ENCODE measurements around the gene KCTD10. TPM values are rescaled to one million over a fixed set of nuclear protein-coding genes. Genes with fewer than 3 reads are reported as not detected.

The KCTD10 gene
- total RNA-seq, 2 experiments from 2014 or later: 37.4 to 38.2 TPM

DNA sequence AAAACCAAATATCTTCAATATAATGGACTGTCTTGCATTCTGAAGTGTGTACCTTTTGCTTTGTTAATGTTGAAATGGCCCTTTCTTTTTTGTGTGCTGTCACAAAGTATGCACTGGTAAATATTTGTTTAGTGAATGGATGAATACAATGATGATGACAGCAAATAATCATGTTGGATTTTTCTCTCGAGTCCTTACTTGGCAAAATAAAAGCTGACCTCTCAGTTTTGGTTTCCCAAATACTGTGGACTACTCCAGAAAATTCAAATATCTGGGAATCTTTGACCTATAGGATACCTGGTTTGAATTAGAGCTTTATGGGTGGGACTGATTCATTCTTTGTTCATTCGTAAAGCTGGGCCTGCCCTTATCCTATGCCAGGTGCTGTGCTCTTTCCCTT, 5.8 kb upstream of the KCTD10 start:
- peaks cover 6% of the 10 kb centered on the region for H3K36me3 Mint-ChIP-seq (ENCODE audit: low read depth)
- no peak for ATAC-seq

DNA sequence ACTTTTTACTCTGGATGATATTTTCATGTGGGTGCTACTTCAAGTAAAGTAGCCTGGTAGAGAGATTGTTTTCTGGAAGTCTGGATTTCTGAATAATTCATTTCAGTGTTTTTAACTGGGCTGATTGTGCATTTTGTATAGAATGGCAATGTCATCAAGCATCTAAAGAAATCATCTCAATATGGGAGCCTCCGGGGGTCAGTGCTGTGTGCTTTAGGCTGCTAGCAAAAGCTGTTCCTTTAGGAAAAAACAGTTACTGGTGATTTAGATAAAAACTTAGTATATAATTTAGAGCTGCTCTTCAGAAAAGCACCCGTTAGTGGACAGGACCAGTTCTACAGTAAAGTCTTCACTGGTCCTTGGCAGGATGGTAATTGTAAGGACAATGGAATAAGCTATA, 5.4 kb upstream of the KCTD10 start:
- Mint-ChIP-seq H3K4me1 (ENCODE audit: low read depth) (peaks cover 13% of the 10 kb centered on the region), H3K9me3 (no peaks in the 10 kb centered on the region), H3K4me3 (no peak overlapping the region), H3K36me3 (ENCODE audit: low read depth) (peaks cover 4% of the 10 kb centered on the region), H3K27ac (no peak overlapping the region), H3K27me3 (no peaks in the 10 kb centered on the region)
- ATAC-seq: no peak
- POLR2A ChIA-PET: no interaction called here
- CTCF ChIA-PET: interaction anchor here (1.0 to 1.3 kb wide), 2 partner anchors 8 to 50 kb away, joined by 3 to 4 read pairs; no protein-coding TSS in a partner anchor
- DNase-seq: no peak
- intact Hi-C loops (cut with micrococcal nuclease): no loop called here
- TF ChIP-seq, protein P1, sequence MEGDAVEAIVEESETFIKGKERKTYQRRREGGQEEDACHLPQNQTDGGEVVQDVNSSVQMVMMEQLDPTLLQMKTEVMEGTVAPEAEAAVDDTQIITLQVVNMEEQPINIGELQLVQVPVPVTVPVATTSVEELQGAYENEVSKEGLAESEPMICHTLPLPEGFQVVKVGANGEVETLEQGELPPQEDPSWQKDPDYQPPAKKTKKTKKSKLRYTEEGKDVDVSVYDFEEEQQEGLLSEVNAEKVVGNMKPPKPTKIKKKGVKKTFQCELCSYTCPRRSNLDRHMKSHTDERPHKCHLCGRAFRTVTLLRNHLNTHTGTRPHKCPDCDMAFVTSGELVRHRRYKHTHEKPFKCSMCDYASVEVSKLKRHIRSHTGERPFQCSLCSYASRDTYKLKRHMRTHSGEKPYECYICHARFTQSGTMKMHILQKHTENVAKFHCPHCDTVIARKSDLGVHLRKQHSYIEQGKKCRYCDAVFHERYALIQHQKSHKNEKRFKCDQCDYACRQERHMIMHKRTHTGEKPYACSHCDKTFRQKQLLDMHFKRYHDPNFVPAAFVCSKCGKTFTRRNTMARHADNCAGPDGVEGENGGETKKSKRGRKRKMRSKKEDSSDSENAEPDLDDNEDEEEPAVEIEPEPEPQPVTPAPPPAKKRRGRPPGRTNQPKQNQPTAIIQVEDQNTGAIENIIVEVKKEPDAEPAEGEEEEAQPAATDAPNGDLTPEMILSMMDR (IDR thresholded peaks at IDR 0.05): no peak

More for the DNA sequence above, 5.8 kb upstream of the KCTD10 start:
- Mint-ChIP-seq H3K27me3 (no peaks in the 10 kb centered on the region), H3K4me1 (ENCODE audit: low read depth) (peaks cover 13% of the 10 kb centered on the region), H3K9me3 (no peaks in the 10 kb centered on the region), H3K4me3 (no peak overlapping the region), H3K27ac (no peak overlapping the region)
- CTCF ChIA-PET: interaction anchor here (1.0 to 1.3 kb wide), 2 partner anchors 8 to 50 kb away, joined by 3 to 4 read pairs; no protein-coding TSS in a partner anchor
- no peak for DNase-seq
- POLR2A ChIA-PET: no interaction called here
- TF ChIP-seq, protein P1 (IDR thresholded peaks at IDR 0.05): no peak
- intact Hi-C loops (cut with micrococcal nuclease): no loop called here

DNA sequence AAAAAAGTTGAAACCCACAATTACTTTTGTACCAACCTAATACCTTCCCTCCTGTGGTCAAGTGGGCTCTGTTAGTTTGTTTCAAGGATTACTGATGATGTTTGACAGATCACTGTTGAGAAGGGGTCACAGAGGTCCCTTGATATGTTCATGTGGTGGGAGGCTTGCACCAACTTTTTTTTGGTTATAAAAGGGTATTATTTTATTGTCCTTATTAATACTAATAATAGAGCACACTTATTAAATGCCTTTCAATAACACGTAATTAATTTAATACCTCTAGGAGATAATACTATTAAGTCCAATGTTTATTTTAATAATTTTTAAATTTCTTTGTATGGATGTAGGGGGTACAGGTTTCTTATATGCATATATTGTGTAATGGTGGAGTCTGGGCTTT, 4.8 kb upstream of the KCTD10 start:
- Mint-ChIP-seq H3K27me3 (no peaks in the 10 kb centered on the region), H3K4me3 (no peak overlapping the region), H3K9me3 (no peaks in the 10 kb centered on the region), H3K4me1 (ENCODE audit: low read depth) (peaks cover 13% of the 10 kb centered on the region), H3K36me3 (ENCODE audit: low read depth) (peaks cover 4% of the 10 kb centered on the region), H3K27ac (no peak overlapping the region)
- POLR2A ChIA-PET: no interaction called here
- DNase-seq (no peak), ATAC-seq (no peak)
- intact Hi-C loops (cut with micrococcal nuclease): no loop called here
- CTCF ChIA-PET: interaction anchor here (1.0 kb wide), 1 partner anchor 54 kb away, joined by 4 read pairs; no protein-coding TSS in a partner anchor
- TF ChIP-seq, protein P1 (IDR thresholded peaks at IDR 0.05): no peak

DNA sequence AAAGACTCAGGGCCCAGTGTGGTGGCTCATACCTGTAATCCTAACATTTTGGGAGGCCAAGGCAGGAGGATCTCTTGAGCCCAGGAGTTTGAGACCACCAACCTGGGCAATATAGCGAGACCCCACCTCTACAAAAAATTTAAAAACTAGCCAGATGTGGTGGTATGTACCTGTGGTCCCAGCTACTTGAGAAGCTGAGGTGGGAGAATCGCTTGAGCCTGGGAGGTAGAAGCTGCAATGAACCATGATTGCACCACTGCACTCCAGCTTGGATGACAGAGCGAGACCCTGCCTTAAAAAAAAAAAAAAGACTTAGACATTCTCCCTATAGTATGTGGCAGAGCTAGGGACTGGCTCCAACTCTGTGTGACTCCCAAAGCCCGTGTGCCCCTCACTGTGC, 3.3 kb upstream of the KCTD10 start:
- DNase-seq (no peak), ATAC-seq (no peak)
- no peaks in the 10 kb centered on the region for H3K9me3 Mint-ChIP-seq
- H3K36me3 Mint-ChIP-seq (ENCODE audit: low read depth): peaks cover 4% of the 10 kb centered on the region
- no peak overlapping the region for H3K4me3 Mint-ChIP-seq
- TF ChIP-seq, protein P1 (IDR thresholded peaks at IDR 0.05): no peak
- ChIA-PET POLR2A (interaction anchor here (1.4 kb wide), 1 partner anchor 28 kb away, joined by 3 read pairs; no protein-coding TSS in a partner anchor), CTCF (interaction anchor here (1.1 to 2.0 kb wide), 2 partner anchors 10 to 47 kb away, joined by 3 to 6 read pairs; no protein-coding TSS in a partner anchor)
- H3K27me3 Mint-ChIP-seq: no peaks in the 10 kb centered on the region
- intact Hi-C loops (cut with micrococcal nuclease): no loop called here
- peaks cover 26% of the 10 kb centered on the region for H3K4me1 Mint-ChIP-seq (ENCODE audit: low read depth)
- H3K27ac Mint-ChIP-seq: no peak overlapping the region

DNA sequence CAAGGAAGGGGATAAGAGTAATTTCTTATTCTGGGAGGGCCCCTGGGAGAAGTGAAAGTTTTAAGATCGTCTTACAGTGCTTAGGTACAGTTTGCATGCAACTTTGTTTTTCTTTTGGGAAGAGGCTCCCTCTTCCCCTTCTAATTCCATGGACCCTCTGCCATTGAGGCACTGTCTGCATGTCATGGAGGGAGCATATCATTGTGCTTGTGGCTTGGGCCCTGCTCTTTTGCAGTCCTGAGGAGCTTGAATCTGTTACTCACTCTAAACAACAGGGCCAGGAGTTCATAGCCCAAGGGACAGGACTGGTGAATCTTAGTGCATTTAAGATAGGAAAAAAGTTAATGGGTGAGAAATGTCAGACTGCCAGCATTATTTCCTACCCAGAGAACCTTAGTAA, 2.7 kb upstream of the KCTD10 start:
- Mint-ChIP-seq H3K27me3 (no peaks in the 10 kb centered on the region), H3K4me1 (ENCODE audit: low read depth) (peaks cover 28% of the 10 kb centered on the region), H3K9me3 (no peaks in the 10 kb centered on the region), H3K36me3 (ENCODE audit: low read depth) (peaks cover under 1% of the 10 kb centered on the region), H3K27ac (no peak overlapping the region), H3K4me3 (no peak overlapping the region)
- ChIA-PET POLR2A (no interaction called here), CTCF (interaction anchor here (2.0 kb wide), 1 partner anchor 11 kb away, joined by 6 read pairs; no protein-coding TSS in a partner anchor)
- ATAC-seq (no peak), DNase-seq (no peak)
- intact Hi-C loops (cut with micrococcal nuclease): no loop called here
- TF ChIP-seq, protein P1 (IDR thresholded peaks at IDR 0.05): no peak

Data from activated CD8-positive, alpha-beta T cell treated with anti-CD3 and anti-CD28 coated beads for 36 hours (primary cell).